ENCODE data around the gene RUFY3. TPM values are rescaled to one million over a fixed set of nuclear protein-coding genes. Genes with fewer than 3 reads are reported as not detected.

Gene RUFY3
- total and polyA plus RNA-seq, 2 of the 13 experiments (the other 11 are each of a cell fraction or from before 2014, with no cell fraction given): 17.9 to 25.3 TPM

GRCh38 chr4:70787496-70787895 is 65.7 kb downstream of the RUFY3 start:
- H3K4me3 ChIP-seq (replicated peaks in 1 of 3; ENCODE audit: insufficient read depth in 1 of 3, low read depth in 2 of 3, low read length in 3 of 3): no peak overlapping the region
- H4K20me1 ChIP-seq (ENCODE audit: insufficient read depth, low read length): no peaks in the 10 kb centered on the region
- H3K27ac ChIP-seq (ENCODE audit: extremely low read length, insufficient read depth, low read length): no peak overlapping the region
- no peak overlapping the region for H3K4me2 ChIP-seq (ENCODE audit: low read depth, low read length)
- FAIRE-seq (no peak), DNase-seq (ENCODE audit: low spot score) (no peak), ATAC-seq (no peak)
- ChIA-PET CTCF (ENCODE audit: low intra/inter-chr PET ratio, low total read pairs) (no interaction called here), POLR2A (no interaction called here)
- H3K27me3 ChIP-seq (ENCODE audit: control insufficient read depth in 1 of 2, insufficient read depth in 2 of 2, low read length in 2 of 2): no peaks in the 10 kb centered on the region
- no peaks in the 10 kb centered on the region for H3K9me3 ChIP-seq (ENCODE audit: low read length)
- H2AFZ ChIP-seq (ENCODE audit: low read length): no peak overlapping the region
- H3K4me1 ChIP-seq (ENCODE audit: insufficient read depth, low read length): no peaks in the 10 kb centered on the region
- peaks cover 2 to 4% of the 10 kb centered on the region in 2 experiments; a peak in 3 of 5 replicates for H3K36me3 ChIP-seq (replicated peaks in 1 of 2; ENCODE audit: control insufficient read depth in 1 of 2, insufficient read depth in 2 of 2, low read length in 2 of 2)
- TF ChIP-seq XRCC5 (optimal IDR thresholded peaks at IDR 0.05; ENCODE audit: low read length): no peak
- TF ChIP-seq RXRB (CRISPR knock-in tag; IDR thresholded peaks at IDR 0.05; ENCODE audit: borderline replicate concordance): no peak
- TF ChIP-seq HNF4A (CRISPR knock-in tag; IDR thresholded peaks at IDR 0.05): no peak
- peak; percentile 48 to 82 for TF ChIP-seq MAFK (conservative IDR thresholded peaks at IDR 0.05 in 1 of 2, IDR thresholded peaks at IDR 0.05 in 1 of 2; ENCODE audit: low read length in 2 of 2)
- no peak for TF ChIP-seq ZKSCAN5 (CRISPR knock-in tag; IDR thresholded peaks at IDR 0.05)
- TF ChIP-seq, protein P1, sequence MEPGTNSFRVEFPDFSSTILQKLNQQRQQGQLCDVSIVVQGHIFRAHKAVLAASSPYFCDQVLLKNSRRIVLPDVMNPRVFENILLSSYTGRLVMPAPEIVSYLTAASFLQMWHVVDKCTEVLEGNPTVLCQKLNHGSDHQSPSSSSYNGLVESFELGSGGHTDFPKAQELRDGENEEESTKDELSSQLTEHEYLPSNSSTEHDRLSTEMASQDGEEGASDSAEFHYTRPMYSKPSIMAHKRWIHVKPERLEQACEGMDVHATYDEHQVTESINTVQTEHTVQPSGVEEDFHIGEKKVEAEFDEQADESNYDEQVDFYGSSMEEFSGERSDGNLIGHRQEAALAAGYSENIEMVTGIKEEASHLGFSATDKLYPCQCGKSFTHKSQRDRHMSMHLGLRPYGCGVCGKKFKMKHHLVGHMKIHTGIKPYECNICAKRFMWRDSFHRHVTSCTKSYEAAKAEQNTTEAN (CRISPR knock-in tag; conservative IDR thresholded peaks at IDR 0.05): no peak
- no peak for TF ChIP-seq MXD3 (CRISPR knock-in tag; IDR thresholded peaks at IDR 0.05)
- TF ChIP-seq MAFF (IDR thresholded peaks at IDR 0.05; ENCODE audit: low read depth, low read length): peak; percentile 70; the same call in 1 of the 2 replicates
- H3K9ac ChIP-seq (ENCODE audit: insufficient read depth, low read depth, low read length): no peak overlapping the region
- WGBS (ENCODE audit: low lambda C conversion rate): 98% methylated on average over 5 of the region's 5 CpGs
- no TSS peak for BruUV-seq (replicated peaks)
- in situ Hi-C loops (cut with HindIII; ENCODE audit: extremely low pct_ligation_motif_present, low pct_unique_long_range_greater_than_20kb) (no loop called here), intact Hi-C loops (cut with micrococcal nuclease; ENCODE audit: unreplicated experiment) (no loop called here)
- no peaks in the 10 kb centered on the region for H3K79me2 ChIP-seq (ENCODE audit: insufficient read depth, low read length)
